Activated CD4-positive, alpha-beta T cell treated with anti-CD3 and anti-CD28 coated beads for 4 hours (primary cell): Measurements from ENCODE around the gene FADS1.

ENCODE experiments used
- DNase-seq, 2 donors: peaks; one replicate each; pipeline ENCODE4 v3.0.0-alpha.2; 2020

The FADS1 gene

DNA sequence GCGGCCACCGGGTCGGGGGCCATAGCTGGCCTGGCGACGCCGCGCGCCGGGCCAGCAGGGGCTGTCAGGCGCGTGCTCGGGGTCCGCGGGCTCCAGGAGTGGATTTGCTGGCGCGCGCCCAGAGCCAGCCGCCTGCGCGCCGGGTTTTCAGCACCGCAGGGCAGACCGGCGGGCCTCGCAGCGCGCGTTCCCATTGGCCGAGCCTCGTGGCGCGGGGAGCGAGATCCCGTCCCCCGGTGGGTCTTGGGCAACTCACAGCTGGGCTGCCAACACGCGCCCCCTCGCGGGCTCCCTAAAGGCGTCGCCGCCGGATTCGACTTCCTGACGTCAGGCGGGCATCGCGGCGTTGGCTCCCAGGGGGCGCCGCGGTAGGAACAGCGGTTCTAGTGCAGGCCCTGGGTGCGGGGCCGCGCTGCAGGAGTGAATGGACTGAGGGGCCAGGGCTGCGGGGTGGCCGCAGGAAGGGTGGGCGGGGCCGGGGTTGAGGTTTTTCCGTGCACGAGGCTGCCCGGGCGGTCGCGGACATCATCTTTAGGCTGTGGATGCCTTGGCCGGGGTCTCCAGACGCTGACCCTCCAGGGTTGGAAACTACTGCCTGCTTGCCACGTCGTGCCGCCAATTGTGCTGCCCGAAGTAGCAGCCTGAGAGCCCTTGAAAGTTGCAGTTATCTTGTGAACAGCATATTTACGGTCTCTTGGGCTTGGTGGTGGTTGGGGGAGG lies at the start of gene FADS1:
Gene FADS1, minus strand, starts transcription at position 268 of the 720 bp plus-strand sequence. Its CDS starts 74 bp downstream, at position 194.
- DNase-seq, result peak; percentile 64 to 67

DNA sequence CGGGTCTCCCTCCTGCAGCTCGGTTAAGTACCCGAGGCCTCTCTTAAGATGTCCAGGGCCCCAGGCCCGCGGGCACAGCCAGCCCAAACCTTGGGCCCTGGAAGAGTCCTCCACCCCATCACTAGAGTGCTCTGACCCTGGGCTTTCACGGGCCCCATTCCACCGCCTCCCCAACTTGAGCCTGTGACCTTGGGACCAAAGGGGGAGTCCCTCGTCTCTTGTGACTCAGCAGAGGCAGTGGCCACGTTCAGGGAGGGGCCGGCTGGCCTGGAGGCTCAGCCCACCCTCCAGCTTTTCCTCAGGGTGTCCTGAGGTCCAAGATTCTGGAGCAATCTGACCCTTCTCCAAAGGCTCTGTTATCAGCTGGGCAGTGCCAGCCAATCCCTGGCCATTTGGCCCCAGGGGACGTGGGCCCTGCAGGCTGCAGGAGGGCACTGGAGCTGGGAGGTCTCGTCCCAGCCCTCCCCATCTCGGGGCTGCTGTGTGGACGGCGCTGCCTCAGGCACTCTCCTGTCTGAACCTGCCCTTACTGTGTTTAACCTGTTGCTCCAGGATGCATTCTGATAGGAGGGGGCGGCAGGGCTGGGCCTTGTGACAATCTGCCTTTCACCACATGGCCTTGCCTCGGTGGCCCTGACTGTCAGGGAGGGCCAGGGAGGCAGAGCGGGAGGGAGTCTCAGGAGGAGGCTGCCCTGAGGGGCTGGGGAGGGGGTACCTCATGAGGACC lies 49.6 kb upstream of the FADS1 start:
- no peak for DNase-seq

DNA sequence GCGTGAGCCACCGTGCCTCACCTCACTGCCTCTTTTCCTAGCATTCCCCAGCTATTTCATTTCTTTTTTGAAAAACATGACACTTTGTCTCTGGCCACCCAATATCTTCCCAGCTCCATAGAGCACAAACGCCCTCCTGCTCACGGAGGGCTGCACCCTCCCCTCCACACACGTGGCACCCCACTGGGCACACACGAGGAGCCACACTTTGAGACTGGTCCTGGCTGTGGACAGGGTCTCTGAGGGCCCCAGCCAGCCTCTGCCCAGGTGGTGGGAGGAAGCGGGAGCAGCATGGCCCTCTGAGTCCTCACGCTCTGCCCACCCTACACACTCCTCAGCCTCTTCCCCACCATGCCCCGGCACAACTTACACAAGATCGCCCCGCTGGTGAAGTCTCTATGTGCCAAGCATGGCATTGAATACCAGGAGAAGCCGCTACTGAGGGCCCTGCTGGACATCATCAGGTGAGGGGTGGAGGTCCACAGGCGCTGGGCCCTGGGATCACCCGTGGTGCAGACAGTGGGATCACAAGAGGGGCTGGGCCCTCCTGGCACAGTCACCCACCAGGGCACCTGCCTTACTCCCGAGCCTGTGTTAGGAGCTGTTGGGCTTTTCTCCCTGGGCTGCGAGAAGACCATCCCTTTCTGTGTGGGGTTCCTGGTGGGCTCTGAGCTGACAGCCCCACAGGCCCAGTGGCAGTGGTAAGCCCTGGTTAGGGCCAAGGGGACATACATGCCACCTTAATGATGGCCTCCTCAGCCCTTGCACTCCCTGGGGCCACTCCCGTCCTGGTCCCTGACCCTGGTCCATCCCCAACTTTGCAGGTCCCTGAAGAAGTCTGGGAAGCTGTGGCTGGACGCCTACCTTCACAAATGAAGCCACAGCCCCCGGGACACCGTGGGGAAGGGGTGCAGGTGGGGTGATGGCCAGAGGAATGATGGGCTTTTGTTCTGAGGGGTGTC lies 48.3 kb upstream of the FADS1 start:
- no peak for DNase-seq

GRCh38 chr11:61863548-61864081 lies 46.8 kb upstream of the FADS1 start:
- no peak for DNase-seq

DNA sequence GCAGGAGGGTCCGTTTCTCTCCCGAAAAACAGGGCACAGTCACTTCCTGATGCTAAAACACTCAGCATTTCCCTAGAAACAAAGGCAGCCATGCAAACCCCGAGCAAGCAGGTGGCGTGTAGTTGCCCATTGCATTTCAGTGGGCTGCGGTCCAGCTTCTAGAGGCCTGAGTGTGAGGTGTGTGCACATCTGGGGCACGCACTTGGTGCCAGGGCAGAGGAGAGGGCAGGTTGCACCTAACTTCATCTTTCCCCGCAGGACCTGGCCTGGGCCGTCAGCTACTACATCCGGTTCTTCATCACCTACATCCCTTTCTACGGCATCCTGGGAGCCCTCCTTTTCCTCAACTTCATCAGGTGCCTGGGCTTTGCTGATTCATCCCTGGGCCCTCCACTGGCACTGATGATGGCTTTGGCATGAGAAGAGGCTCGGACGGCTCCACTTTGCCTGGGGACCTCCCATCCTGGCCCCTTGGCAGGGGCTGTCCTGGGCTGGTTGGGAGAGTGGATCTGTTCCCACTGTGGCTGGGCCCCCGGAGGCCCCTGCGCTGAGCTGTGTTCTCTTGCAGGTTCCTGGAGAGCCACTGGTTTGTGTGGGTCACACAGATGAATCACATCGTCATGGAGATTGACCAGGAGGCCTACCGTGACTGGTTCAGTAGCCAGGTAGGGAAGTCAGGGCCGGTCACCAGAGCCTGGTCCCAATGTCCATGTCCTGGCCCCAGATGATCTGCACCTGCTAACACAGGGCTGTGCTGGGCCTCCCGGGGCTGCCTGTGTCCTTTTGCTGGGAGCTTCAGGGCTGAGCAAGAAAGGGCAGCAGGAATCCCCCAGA lies 46.1 kb upstream of the FADS1 start:
- no peak for DNase-seq

- DNase-seq, result no peak
Measured at GRCh38 chr11:61861634-61862033, 44.8 kb upstream of the FADS1 start.

GRCh38 chr11:61860054-61860903 lies 43.5 kb upstream of the FADS1 start:
- no peak for DNase-seq

DNA sequence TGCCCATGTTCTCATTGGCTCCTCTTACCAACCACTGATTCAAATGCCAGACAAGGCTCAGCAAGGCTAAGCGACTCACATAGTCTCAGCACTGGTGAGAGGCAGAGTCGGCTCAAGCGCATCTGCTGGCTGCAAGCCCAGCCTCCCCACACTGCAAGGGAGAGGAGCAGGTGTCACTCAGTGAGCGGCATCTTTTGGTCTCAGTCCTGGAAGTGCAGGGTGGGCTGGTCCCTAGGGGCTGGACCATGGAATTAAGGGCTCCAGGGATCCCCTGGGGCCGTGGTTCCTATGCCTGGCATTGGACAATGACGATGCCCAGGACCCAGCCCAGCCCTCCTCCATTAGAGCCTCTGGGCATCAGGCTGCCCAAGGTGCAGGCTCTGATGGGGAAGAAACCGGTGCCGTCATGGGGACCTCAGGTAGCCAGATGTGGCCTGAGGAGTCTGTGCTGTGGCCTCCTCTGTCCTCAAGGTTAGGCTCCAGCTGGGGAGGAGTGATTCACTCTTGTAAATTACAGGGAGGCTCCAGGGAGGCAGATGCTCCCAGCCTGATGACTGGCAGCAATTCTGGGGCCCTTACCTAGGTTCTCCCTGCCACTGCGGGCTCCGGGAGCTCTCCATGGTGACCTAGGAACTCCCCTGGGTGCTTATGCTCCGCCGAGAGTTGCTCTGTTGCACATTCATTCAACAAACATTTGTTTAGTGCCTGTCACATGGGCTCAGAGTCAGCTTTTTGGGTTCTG lies 39.3 kb upstream of the FADS1 start:
- DNase-seq, result no peak

DNA sequence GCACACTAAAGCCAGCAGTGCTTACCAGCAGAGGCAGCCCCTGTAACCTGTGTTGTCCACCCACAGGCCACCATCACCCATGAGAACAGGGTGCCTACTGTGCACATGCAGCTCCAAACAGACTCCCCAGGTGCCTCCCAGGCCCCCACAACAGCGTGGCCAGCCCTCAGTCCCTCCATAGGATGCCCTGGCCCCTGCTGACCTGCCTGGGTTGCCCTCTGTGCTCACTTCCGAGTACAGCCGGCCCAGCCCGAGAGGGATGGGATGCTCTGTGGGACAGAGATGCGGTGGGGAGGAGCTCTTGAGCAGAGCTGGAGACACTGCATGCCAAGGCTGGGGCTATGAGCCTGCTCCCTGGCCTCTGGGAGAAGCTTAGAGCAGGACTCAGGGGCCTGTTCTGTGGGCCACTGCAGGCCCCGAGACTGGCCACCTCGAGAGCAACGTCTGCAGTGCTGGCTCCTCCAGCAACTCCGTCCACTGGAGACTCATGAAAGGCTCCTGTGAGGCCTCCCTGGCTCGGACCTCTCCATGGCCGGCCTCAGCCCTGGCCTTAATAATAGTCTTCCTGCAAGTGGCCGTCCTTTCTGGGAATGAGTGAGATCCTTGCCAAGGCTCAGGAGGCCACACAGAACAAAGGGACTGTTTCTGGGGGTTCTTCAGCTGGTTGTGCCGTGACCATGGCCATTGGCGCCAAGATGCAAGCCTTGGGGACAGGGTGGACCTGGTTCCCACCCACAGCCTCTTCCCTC lies 38.3 kb upstream of the FADS1 start:
- DNase-seq, result no peak

DNA sequence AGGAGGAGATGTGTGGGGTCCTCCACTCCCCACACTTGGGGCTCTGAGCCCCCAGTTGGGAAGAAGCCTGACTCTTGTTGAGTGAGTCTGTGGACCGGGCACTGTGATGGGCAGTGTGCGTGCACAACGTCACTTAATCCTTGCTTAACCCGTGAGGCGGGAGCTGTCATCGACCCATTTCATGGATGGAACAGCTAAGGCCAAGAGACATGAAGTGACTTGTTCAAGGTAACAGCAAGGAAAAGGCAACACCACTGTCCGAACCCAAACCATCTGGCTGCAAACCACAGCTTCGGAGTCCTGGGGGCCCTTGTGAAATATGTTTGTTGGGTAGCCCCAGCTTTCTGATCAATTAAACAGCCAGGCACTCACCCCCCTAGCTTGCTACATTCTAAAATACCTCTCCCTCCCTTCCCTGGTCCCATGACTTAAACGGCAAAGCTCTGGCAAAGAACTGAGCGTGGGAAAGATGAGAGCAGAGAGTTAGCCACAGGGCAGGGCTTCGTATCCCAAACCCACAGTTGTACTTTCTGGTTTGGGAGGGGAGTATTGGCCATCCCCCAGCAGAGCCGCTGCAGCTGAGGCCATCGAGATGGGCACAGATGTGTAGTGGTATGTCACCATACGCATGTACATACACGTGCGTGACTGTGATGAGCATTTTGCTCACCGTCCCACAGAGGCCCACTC lies 37.5 kb upstream of the FADS1 start:
- no peak for DNase-seq

DNA sequence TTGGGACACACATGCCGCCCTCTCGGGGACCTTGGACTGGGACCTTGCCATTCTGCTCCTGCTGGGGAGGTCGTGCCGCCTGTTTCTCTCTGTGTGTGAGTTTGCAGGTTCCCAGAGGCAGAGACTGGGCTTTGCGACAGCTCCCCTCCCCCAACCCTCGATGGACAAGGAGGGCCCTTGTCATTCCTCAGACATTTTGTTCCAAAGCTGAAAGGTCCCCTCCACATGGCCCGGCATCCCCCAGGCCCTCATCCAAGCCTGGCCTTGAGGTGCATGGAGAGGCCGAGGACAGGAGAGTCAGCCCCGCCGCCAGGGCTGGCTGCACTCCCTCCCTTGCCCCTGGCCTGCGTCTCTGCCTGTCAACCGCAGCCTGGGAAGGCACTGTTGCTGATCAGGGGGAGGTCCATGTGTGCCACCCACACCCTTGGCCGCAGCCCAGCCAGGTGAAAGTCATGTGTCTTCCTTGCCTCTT lies 36.9 kb upstream of the FADS1 start:
- no peak for DNase-seq

- DNase-seq, result no peak
Measured at GRCh38 chr11:61851900-61852295, 35.1 kb upstream of the FADS1 start.

DNA sequence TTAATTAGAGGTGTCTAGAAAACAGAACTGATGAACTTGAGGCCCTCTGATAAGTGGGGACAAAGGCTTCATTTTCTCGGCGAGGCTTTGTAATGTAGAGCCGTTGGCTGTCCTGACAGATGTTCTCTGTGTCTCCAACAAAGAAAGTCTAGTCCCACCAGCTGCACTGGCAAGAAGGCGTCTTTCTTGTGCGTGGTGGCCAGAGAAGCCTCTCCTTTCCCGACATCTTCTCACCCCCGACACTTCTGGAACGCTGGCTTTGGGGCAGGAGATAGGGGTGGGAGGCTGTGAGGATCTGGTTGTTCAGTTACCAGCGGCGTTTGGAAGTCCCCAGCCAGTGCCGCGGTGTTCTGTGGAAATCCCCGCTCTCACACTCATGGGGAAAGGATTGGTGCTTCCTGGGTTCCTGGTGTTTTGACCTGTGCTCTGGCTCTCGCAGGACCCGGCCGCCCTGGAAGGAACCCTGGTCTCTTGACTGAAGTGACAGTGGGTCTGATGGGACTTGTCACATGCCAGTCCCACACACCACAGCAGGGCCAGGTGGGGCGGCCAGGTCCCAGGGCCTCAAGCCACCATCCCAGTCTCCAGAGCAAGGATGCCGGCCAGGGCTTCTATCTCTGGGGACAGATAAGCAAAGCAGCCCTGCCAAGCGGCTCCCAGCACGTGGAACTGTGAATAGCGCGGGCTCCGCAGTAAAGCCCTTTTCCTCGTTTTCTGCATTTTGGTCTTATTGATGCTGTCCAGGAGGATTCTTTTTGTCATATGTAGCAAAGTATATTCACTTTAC lies 34.5 kb upstream of the FADS1 start:
- DNase-seq, result no peak

GRCh38 chr11:61850687-61851086 lies 33.9 kb upstream of the FADS1 start:
- DNase-seq, result no peak

- DNase-seq, result no peak
Measured at GRCh38 chr11:61848631-61849030, 31.8 kb upstream of the FADS1 start.

GRCh38 chr11:61847914-61848581 lies 31.2 kb upstream of the FADS1 start:
- no peak for DNase-seq

DNA sequence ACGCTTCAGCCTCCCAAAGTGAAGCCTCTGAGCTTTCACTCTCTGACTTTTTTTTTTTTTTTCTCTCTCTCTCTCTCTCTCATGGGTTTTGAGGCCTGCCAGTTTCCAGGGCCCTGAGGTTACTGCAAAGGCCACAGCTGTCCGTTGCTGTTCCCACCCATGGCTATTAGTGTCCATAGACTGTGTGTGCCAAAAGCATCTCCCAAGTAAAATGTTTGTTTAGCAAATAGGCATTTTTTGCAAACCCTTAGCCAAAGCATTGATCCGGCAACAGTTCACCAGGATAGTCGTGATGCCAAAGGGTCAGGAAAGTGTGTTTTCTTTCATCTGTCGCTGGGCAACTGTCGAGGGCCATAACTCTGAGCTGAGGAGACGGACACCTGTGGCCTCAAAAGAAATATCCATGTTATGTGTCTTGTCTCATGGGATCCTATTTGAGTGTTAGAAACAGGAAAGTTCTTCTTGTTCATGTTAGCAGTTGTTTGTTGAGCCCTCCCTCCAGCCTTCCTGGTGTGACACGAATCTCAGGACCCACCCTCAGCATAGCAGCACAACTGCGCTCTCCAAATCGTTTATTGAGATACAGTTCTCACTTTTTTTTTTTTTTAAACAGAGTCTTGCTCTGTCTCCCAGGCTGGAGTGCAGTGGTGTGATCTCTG lies 29.7 kb upstream of the FADS1 start:
- DNase-seq, result no peak
